ENCODE measurements around the gene SUFU. TPM values are rescaled to one million over a fixed set of nuclear protein-coding genes. Genes with fewer than 3 reads are reported as not detected.
A peak's percentile ranks its signal among the peaks of the same experiment; 100 is the strongest.
"Not testable (repeated sequence)": the region's sequence is repeated elsewhere in the genome, so short reads cannot be mapped to it uniquely, and the experiment has no call there.

Gene SUFU
- 8.4 and 9.9 TPM in 2 replicates for total RNA-seq

GRCh38 chr10:102503264-102504178 is at the start of gene SUFU:
TSS of gene SUFU (plus strand) at chr10:102503972. CDS start at chr10:102504153, 181 bp downstream.
- no peaks in the 10 kb centered on the region for H3K9me3 Mint-ChIP-seq
- intact Hi-C loops (cut with micrococcal nuclease): loop anchor here (1.0 to 10.0 kb wide), 12 partner anchors 80 to 1441 kb away; partner anchors contain the start of genes ARL3, ARMH3, BORCS7 and BTRC
- peaks cover 28% of the 10 kb centered on the region for H3K4me1 Mint-ChIP-seq
- DNase-seq: peak; percentile 99
- H3K4me3 Mint-ChIP-seq: no peak within 1 kb of the TSS
- peaks cover 25% of the 10 kb centered on the region for H3K36me3 Mint-ChIP-seq (ENCODE audit: low read depth)
- no peaks in the 10 kb centered on the region for H3K27me3 Mint-ChIP-seq
- peak within 1 kb of the TSS; percentile 82 for H3K27ac Mint-ChIP-seq

- H3K27ac Mint-ChIP-seq, DNase-seq, H3K9me3 Mint-ChIP-seq, H3K27me3 Mint-ChIP-seq, H3K4me3 Mint-ChIP-seq: not testable (repeated sequence)
- intact Hi-C loops (cut with micrococcal nuclease): loop anchor here (5.0 kb wide), 2 partner anchors 192 to 303 kb away; partner anchors contain the start of gene NOLC1
- Mint-ChIP-seq H3K4me1 (peaks cover 15% of the 10 kb centered on the region), H3K36me3 (ENCODE audit: low read depth) (peaks cover 31% of the 10 kb centered on the region)
Observed at GRCh38 chr10:102454662-102455487, 48.9 kb upstream of the SUFU start.

- Mint-ChIP-seq H3K9me3 (no peaks in the 10 kb centered on the region), H3K27me3 (no peaks in the 10 kb centered on the region), H3K4me1 (peaks cover 17% of the 10 kb centered on the region), H3K4me3 (no peak overlapping the region), H3K27ac (peak overlapping the region; percentile 17), H3K36me3 (ENCODE audit: low read depth) (peaks cover 31% of the 10 kb centered on the region)
- intact Hi-C loops (cut with micrococcal nuclease): no loop called here
- DNase-seq: no peak
Observed at GRCh38 chr10:102455893-102456471, 47.8 kb upstream of the SUFU start.

GRCh38 chr10:102457591-102458150 is 46.1 kb upstream of the SUFU start:
- Mint-ChIP-seq H3K4me3 (no peak overlapping the region), H3K36me3 (ENCODE audit: low read depth) (peaks cover 24% of the 10 kb centered on the region), H3K27me3 (peaks cover 4% of the 10 kb centered on the region), H3K4me1 (peaks cover 25% of the 10 kb centered on the region), H3K27ac (no peak overlapping the region), H3K9me3 (no peaks in the 10 kb centered on the region)
- DNase-seq: no peak
- intact Hi-C loops (cut with micrococcal nuclease): no loop called here

GRCh38 chr10:102458656-102459055 is 45.1 kb upstream of the SUFU start:
- no peaks in the 10 kb centered on the region for H3K9me3 Mint-ChIP-seq
- H3K4me3 Mint-ChIP-seq: no peak overlapping the region
- intact Hi-C loops (cut with micrococcal nuclease): no loop called here
- H3K27me3 Mint-ChIP-seq: peaks cover 6% of the 10 kb centered on the region
- no peak for DNase-seq
- no peak overlapping the region for H3K27ac Mint-ChIP-seq
- H3K36me3 Mint-ChIP-seq (ENCODE audit: low read depth): peaks cover 18% of the 10 kb centered on the region
- peaks cover 25% of the 10 kb centered on the region for H3K4me1 Mint-ChIP-seq

GRCh38 chr10:102460836-102461186 is 43.0 kb upstream of the SUFU start:
- H3K27me3 Mint-ChIP-seq: peaks cover 6% of the 10 kb centered on the region

GRCh38 chr10:102461187-102462054 is 42.4 kb upstream of the SUFU start:
- peaks cover 28% of the 10 kb centered on the region for H3K4me1 Mint-ChIP-seq
- intact Hi-C loops (cut with micrococcal nuclease): loop anchor here (1.0 kb wide), 4 partner anchors 8 to 41 kb away; partner anchors contain the start of genes ACTR1A and CUEDC2

More at GRCh38 chr10:102460836-102461186, 43.0 kb upstream of the SUFU start:
- DNase-seq: no peak
- Mint-ChIP-seq H3K4me1 (peaks cover 28% of the 10 kb centered on the region), H3K27ac (peak overlapping the region; percentile 88), H3K4me3 (peak overlapping the region; percentile 88), H3K9me3 (no peaks in the 10 kb centered on the region), H3K36me3 (ENCODE audit: low read depth) (peaks cover 6% of the 10 kb centered on the region)
- intact Hi-C loops (cut with micrococcal nuclease): loop anchor here (1.0 kb wide), 4 partner anchors 8 to 41 kb away; partner anchors contain the start of genes ACTR1A and CUEDC2

GRCh38 chr10:102462512-102463054 is 41.2 kb upstream of the SUFU start:
- Mint-ChIP-seq H3K27ac (peak overlapping the region; percentile 44), H3K4me1 (peaks cover 28% of the 10 kb centered on the region), H3K27me3 (peaks cover 6% of the 10 kb centered on the region), H3K4me3 (peak overlapping the region; percentile 88), H3K9me3 (no peaks in the 10 kb centered on the region), H3K36me3 (ENCODE audit: low read depth) (peaks cover 4% of the 10 kb centered on the region)
- intact Hi-C loops (cut with micrococcal nuclease): no loop called here
- no peak for DNase-seq

More at GRCh38 chr10:102461187-102462054, 42.4 kb upstream of the SUFU start:
- H3K9me3 Mint-ChIP-seq: no peaks in the 10 kb centered on the region
- peaks cover 5% of the 10 kb centered on the region for H3K36me3 Mint-ChIP-seq (ENCODE audit: low read depth)
- peaks cover 6% of the 10 kb centered on the region for H3K27me3 Mint-ChIP-seq
- H3K4me3 Mint-ChIP-seq: peak overlapping the region; percentile 88
- H3K27ac Mint-ChIP-seq: peak overlapping the region; percentile 88
- peak; percentile 98 for DNase-seq

GRCh38 chr10:102463983-102464382 is 39.8 kb upstream of the SUFU start:
- Mint-ChIP-seq H3K4me3 (no peak overlapping the region), H3K4me1 (peaks cover 29% of the 10 kb centered on the region), H3K27me3 (peaks cover 6% of the 10 kb centered on the region), H3K27ac (no peak overlapping the region), H3K9me3 (no peaks in the 10 kb centered on the region), H3K36me3 (ENCODE audit: low read depth) (peaks cover 3% of the 10 kb centered on the region)
- DNase-seq: no peak
- intact Hi-C loops (cut with micrococcal nuclease): no loop called here

- Mint-ChIP-seq H3K27me3 (peaks cover 6% of the 10 kb centered on the region), H3K9me3 (no peaks in the 10 kb centered on the region)
Observed at GRCh38 chr10:102465466-102465865, 38.3 kb upstream of the SUFU start.

GRCh38 chr10:102467318-102467717 is 36.5 kb upstream of the SUFU start:
- Mint-ChIP-seq H3K4me1 (peaks cover 17% of the 10 kb centered on the region), H3K27me3 (peaks cover 5% of the 10 kb centered on the region), H3K4me3 (no peak overlapping the region), H3K36me3 (ENCODE audit: low read depth) (peaks cover 6% of the 10 kb centered on the region), H3K9me3 (no peaks in the 10 kb centered on the region), H3K27ac (no peak overlapping the region)
- no peak for DNase-seq
- intact Hi-C loops (cut with micrococcal nuclease): no loop called here

More at GRCh38 chr10:102465466-102465865, 38.3 kb upstream of the SUFU start:
- Mint-ChIP-seq H3K4me1 (peaks cover 33% of the 10 kb centered on the region), H3K27ac (no peak overlapping the region), H3K4me3 (no peak overlapping the region), H3K36me3 (ENCODE audit: low read depth) (peaks cover 6% of the 10 kb centered on the region)
- no peak for DNase-seq
- intact Hi-C loops (cut with micrococcal nuclease): no loop called here

GRCh38 chr10:102467971-102468438 is 35.8 kb upstream of the SUFU start:
- Mint-ChIP-seq H3K27me3 (no peaks in the 10 kb centered on the region), H3K4me1 (peaks cover 13% of the 10 kb centered on the region), H3K27ac (no peak overlapping the region), H3K36me3 (ENCODE audit: low read depth) (peaks cover 7% of the 10 kb centered on the region), H3K4me3 (no peak overlapping the region), H3K9me3 (no peaks in the 10 kb centered on the region)
- intact Hi-C loops (cut with micrococcal nuclease): no loop called here
- DNase-seq: no peak
